OCI-M2 (cell line): ENCODE results near the gene COL9A2.
"Not testable (repeated sequence)": the region's sequence is repeated elsewhere in the genome, so short reads cannot be mapped to it uniquely, and the experiment has no call there.

ENCODE experiments used
- DNase-seq: peaks from one replicate; lab custom pipeline; 2025; ENCODE audit not compliant: unreplicated experiment; lab: John Stamatoyannopoulos, UW

The COL9A2 gene

DNA sequence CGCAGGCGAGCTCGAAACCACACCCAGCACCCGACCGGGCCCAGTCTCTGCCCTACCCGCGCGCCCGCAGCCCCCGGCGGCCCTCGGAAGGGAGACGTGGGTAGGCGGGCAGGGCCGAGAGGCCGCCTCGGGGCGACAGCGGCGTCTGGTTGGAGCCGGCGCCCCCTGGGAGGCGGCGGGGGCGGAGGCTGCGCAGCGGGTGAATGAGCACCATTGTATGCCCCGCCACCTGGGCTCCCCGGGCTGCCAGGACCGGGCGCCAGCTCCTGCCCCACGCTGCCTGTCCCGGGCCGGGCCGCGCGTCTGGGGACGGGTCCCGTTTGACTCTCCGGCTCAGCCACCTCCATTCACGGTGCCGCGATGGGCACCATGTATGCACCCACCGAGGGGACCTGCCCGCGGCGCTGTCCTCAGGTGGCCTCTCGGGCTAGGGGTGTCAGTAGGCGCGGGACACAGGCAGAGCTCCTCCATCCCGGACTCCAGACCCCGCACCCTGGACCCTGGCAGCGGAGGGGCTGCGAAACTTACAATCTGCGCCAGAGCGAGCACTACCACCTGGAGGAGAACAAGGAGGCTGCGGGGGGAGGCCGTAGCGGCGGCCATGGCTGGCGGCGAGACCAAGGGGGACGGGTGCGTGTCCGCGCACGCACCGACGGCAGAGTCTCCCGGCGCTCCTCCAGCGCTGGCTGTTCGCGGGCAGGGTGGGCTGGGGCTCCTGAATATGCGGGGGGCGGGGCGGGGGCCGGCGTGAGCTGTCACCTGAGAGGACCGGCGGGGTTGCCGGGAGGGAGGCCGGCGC is at the start of gene COL9A2:
COL9A2 (minus strand) TSS at position 692 of the 799 bp plus-strand sequence; CDS start at position 603, 89 bp downstream.
- no peak for DNase-seq

DNA sequence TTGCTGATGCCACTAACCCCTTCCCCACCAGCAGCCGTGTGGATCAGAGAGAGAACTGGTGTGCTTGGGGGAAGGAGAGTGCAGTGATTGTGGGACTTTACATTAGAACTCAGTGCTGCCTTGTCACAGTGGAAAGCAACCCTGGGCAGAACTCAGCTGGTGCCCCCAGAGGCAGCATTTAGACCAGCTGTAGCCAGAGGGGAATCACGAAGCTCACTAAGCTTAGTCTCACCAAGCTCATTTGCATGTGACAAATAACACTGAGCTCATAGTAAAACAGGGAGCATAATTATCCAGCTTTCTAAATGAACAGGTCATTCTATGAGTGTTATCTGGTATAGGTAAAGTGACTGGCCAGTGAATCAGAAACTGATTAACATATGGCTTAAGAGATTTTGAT is 46.6 kb upstream of the COL9A2 start:
- DNase-seq = no peak

DNA sequence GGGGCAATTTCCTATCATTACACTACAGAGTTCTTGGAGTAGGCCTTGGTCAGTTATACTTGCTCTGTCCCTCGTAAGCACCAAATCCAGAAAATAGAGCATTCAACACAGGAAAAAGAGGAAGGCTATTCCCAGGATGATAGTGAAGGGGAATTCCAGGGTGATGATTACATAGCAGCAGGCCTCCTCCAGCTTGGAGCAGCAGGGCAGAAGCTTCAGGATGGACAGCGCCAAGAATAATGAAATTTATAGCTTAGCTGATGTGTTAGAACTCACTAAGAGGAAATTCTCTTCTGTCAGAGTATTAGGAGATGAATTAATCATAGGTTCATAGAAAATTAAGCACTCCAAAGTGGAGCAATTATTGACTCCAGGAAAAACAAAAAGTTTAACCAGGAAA is 45.6 kb upstream of the COL9A2 start:
- no peak for DNase-seq

GRCh38 chr1:40362199-40362598 is 45.1 kb upstream of the COL9A2 start:
- no peak for DNase-seq

DNA sequence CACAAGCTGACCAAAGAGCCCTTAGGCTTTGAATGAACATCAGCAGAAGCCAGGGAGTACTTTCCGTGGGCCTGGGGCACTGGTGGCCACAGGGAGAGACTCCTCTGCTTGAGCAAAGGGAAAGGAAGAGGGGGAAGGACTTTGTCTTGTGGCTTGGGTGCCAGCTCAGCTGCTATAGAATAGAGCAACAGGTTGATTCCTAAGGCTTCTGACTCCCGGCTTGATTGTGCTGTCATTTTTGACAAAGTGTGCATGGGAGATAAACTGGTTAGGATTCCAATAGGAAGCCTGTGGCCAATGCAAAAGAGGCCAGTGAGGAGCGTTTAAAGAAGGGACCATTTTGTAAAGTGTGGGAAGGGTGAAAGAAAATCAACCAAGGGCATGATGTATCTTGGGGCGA is 44.6 kb upstream of the COL9A2 start:
- DNase-seq = no peak

DNA sequence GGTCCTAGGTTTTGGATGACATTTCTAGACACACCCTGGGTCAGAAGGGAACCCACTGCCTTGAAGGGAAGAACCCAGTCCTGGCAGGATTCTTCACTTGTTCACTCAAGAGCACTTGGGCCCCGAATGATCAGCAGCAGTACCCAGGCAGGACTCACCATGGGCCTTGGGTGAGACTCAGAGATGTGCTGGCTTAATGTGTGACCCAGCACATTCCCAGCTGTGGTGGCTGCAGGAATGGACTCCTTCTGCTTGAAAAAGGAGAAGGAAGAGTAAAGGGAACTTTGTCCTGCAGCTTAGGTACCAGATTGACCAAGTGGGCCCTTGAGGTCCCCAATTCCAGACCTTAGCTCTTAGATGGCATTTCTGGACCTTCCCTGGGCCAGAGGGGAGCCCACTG is 44.1 kb upstream of the COL9A2 start:
- no peak for DNase-seq

DNA sequence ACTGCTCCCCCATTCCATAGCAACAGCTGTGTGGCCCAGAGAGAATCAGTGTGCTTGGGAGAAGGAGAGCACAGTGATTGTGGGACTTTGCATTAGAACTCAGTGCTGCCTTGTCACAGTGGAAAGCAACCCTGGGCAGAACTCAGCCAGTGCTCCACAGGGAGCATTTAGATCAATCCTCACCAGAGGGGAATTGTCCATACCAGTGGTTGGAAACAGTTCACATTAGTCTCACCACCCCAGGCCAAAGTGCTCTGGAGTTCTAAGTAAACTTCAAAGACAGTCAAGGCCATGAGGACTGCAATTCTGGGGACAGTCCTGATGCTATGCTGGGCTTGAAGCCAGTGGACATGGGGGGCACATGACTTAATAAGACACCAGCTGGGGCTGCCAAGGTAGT is 43.5 kb upstream of the COL9A2 start:
- DNase-seq = no peak

- DNase-seq = no peak
These were observed 40.5 kb upstream of the COL9A2 start for GRCh38 chr1:40357625-40358024.

GRCh38 chr1:40353082-40353481 is 36.0 kb upstream of the COL9A2 start:
- no peak for DNase-seq

- DNase-seq = no peak
These were observed 35.0 kb upstream of the COL9A2 start for GRCh38 chr1:40352126-40352525.

DNA sequence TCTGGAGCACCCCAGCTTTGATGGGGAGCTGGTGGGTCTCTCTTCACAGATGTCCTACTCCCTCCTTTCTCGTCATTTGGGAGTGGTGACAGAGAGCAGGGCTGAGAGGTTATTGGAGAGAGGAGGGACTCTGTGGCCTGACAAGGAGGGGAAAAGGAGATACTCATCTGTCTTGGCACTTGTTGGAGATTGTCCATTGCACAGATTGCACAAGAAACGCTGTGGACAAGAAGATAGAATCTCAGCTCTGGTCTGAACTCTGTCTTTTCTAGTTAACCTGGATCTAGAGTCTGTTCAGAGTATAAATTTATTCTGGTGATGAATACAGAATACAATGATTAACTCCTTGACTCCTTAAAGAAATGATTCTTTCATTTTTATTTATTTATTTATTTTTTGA is 34.0 kb upstream of the COL9A2 start:
- no peak for DNase-seq

- no peak for DNase-seq
These were observed 33.3 kb upstream of the COL9A2 start for GRCh38 chr1:40350391-40350790.

DNA sequence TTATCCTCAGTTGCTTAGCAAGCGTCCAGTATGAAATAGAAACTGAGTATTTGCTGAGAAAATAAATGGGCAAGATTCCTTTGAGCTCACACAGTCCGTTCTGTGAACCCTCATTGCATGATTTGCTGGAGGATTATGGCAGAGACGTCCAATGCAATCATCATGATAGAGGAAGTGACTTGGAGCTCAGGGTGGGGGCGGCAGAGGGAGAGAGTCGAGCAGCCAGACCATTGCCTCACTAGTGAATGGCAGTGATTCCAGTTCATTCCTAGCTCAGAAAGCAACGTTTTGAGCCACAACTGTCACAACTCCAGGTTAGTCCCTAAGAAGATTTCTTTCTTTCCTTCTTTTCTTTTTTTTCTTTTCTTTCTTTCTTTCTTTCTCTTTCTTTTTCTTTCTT is 27.5 kb upstream of the COL9A2 start:
- DNase-seq = no peak

DNA sequence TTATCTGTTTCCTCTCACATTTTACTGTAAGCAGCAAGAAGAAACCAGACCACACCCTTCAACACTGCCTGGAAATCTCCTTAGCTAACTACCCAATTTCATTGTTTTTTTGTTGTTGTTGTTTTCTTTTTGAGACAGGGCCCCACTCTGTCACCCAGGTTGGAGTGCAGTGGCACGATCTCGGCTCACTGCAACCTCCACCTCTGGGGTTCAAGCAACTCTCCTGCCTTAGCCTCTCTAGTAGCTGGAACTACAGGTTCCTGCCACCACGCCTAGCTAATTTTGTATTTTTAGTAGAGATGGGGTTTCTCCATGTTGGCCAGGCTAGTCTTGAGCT is 25.3 kb upstream of the COL9A2 start:
- DNase-seq = not testable (repeated sequence)

GRCh38 chr1:40341491-40342380 is 24.6 kb upstream of the COL9A2 start:
- no peak for DNase-seq

DNA sequence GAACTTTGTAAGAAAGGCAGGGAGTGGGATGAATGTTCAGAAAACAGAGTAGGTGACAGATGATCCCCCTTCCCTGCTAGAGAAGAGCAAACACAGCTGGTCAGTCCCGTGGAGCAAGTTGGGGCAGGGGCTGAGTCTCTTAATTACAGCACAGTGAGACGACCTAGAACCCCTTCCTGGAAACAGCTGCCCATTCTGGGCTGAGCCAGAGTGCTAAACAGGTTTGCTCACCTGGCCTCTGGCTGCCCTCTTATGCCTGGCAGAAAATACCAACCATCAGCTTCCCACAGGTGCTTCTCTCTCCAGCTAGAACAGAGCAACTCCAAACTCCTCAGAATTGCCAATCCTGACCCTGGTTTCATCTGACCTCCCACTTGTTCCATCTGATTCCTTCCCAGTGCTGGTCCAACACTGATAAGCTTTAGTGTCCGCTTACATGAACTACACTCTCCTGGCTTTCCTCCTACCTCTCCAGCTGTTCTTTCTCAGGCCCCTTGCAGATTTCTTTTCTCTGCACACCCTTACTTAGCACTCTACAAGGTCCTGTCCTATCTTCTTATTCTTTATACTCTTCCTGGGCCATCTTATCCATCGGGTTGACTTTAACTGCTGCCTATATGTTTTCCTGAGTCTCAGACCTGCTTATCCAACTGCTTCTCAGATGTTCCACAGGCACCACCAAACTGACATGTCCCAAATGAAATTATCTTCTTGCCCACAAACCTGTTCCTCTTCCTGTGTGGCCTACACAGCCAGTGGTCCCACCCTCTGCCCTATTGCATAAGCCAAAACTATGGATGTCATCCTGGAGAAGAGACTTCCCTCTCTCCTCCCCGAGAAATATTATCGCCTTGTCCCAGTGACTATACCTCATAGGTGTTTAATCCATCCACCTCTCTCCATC is 22.6 kb upstream of the COL9A2 start:
- DNase-seq = no peak

DNA sequence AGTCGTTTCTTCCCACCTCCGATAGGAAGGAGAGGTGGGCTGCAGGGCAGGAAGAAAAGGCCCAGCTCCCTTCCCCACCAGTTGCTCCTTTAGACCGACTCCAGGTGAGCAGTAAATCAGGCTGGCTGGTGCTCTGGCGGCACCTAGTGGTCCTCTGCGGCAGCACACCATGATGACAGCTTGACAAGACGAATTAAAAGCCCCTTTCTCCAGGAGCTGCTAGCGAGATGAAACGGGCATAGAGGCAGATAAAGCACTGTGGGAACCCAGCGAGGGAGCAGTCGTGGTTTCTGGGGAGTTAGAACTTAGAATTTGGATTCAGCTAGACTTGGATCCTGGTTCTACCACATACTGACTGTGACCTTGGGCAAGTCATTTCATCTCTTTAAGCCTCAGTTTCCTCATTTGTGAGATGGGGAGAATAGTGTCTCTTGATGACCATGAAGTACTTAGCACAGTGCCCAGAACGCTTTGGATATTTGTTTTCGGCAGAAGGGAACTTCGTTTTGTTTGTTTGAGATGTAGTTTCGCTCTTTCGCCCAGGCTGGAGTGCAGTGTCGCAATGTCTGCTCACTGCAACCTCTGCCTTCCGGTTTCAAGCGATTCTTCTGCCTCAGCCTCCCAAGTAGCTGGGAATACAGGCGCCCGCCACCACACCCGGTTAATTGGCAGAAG is 21.8 kb upstream of the COL9A2 start:
- no peak for DNase-seq

GRCh38 chr1:40337443-40337842 is 20.4 kb upstream of the COL9A2 start:
- no peak for DNase-seq

DNA sequence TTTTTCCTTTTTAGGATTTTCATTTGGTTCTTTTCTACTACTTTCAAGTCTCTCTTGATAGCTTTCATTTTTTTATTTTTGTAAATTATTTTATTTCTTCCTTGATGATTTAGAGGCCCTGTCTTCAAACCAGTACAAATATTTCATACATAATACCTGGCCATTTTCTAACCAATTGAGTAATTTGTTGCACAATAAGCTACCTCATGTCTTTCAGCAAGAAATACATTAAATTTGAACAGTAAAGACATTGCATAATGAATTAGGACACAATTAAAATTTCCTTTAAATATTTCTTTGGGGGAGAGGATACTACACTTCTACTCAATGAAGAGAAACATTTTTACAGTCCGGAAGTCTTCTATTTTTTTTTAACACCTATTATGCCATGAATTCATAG is 15.6 kb upstream of the COL9A2 start:
- DNase-seq = no peak

GRCh38 chr1:40331403-40331802 is 14.3 kb upstream of the COL9A2 start:
- not testable (repeated sequence) for DNase-seq
